ENCODE measurements around the gene CALML5. TPM values are rescaled to one million over a fixed set of nuclear protein-coding genes. Genes with fewer than 3 reads are reported as not detected.
"Not testable (repeated sequence)": the region's sequence is repeated elsewhere in the genome, so short reads cannot be mapped to it uniquely, and the experiment has no call there.

Gene CALML5
- total RNA-seq, 1 experiment from 2014 or later: not detected

GRCh38 chr10:5490698-5491464, 8.5 kb downstream of the CALML5 start:
- no peak for DNase-seq (ENCODE audit: low spot score)
- in situ Hi-C loops (cut with HindIII; ENCODE audit: low sequenced_read_pairs): no loop called here

- in situ Hi-C loops (cut with HindIII; ENCODE audit: low sequenced_read_pairs): no loop called here
- DNase-seq (ENCODE audit: low spot score): no peak
These were observed 9.3 kb downstream of the CALML5 start for GRCh38 chr10:5490032-5490431.

GRCh38 chr10:5488272-5489161, 10.9 kb downstream of the CALML5 start:
- DNase-seq (ENCODE audit: low spot score): no peak
- in situ Hi-C loops (cut with HindIII; ENCODE audit: low sequenced_read_pairs): no loop called here

GRCh38 chr10:5486853-5487235, 12.5 kb downstream of the CALML5 start:
- in situ Hi-C loops (cut with HindIII; ENCODE audit: low sequenced_read_pairs): no loop called here
- DNase-seq (ENCODE audit: low spot score): no peak

GRCh38 chr10:5485948-5486852, 13.2 kb downstream of the CALML5 start:
- no peak for DNase-seq (ENCODE audit: low spot score)
- in situ Hi-C loops (cut with HindIII; ENCODE audit: low sequenced_read_pairs): no loop called here

GRCh38 chr10:5485290-5485689, 14.1 kb downstream of the CALML5 start:
- DNase-seq (ENCODE audit: low spot score): no peak
- in situ Hi-C loops (cut with HindIII; ENCODE audit: low sequenced_read_pairs): no loop called here

GRCh38 chr10:5484205-5484604, 15.2 kb downstream of the CALML5 start:
- no peak for DNase-seq (ENCODE audit: low spot score)
- in situ Hi-C loops (cut with HindIII; ENCODE audit: low sequenced_read_pairs): no loop called here

- in situ Hi-C loops (cut with HindIII; ENCODE audit: low sequenced_read_pairs): no loop called here
- no peak for DNase-seq (ENCODE audit: low spot score)
These were observed 17.4 kb downstream of the CALML5 start for GRCh38 chr10:5482016-5482415.

GRCh38 chr10:5481121-5481520, 18.2 kb downstream of the CALML5 start:
- in situ Hi-C loops (cut with HindIII; ENCODE audit: low sequenced_read_pairs): no loop called here
- no peak for DNase-seq (ENCODE audit: low spot score)

- in situ Hi-C loops (cut with HindIII; ENCODE audit: low sequenced_read_pairs): no loop called here
These were observed 19.0 kb downstream of the CALML5 start for GRCh38 chr10:5480162-5480941.

GRCh38 chr10:5479481-5480161, 19.7 kb downstream of the CALML5 start:
- in situ Hi-C loops (cut with HindIII; ENCODE audit: low sequenced_read_pairs): no loop called here
- no peak for DNase-seq (ENCODE audit: low spot score)

More at GRCh38 chr10:5480162-5480941, 19.0 kb downstream of the CALML5 start:
- no peak for DNase-seq (ENCODE audit: low spot score)

GRCh38 chr10:5478694-5479305, 20.6 kb downstream of the CALML5 start:
- in situ Hi-C loops (cut with HindIII; ENCODE audit: low sequenced_read_pairs): no loop called here
- DNase-seq (ENCODE audit: low spot score): no peak

- DNase-seq (ENCODE audit: low spot score): no peak
- in situ Hi-C loops (cut with HindIII; ENCODE audit: low sequenced_read_pairs): no loop called here
These were observed 21.2 kb downstream of the CALML5 start for GRCh38 chr10:5477948-5478693.

GRCh38 chr10:5476918-5477525, 22.3 kb downstream of the CALML5 start:
- no peak for DNase-seq (ENCODE audit: low spot score)
- in situ Hi-C loops (cut with HindIII; ENCODE audit: low sequenced_read_pairs): no loop called here

- in situ Hi-C loops (cut with HindIII; ENCODE audit: low sequenced_read_pairs); DNase-seq (ENCODE audit: low spot score): not testable (repeated sequence)
These were observed 23.2 kb downstream of the CALML5 start for GRCh38 chr10:5475974-5476807.

- in situ Hi-C loops (cut with HindIII; ENCODE audit: low sequenced_read_pairs); DNase-seq (ENCODE audit: low spot score): not testable (repeated sequence)
These were observed 24.3 kb downstream of the CALML5 start for GRCh38 chr10:5475088-5475487.
